ENCODE results near the gene LPAR1.

LPAR1 gene

DNA sequence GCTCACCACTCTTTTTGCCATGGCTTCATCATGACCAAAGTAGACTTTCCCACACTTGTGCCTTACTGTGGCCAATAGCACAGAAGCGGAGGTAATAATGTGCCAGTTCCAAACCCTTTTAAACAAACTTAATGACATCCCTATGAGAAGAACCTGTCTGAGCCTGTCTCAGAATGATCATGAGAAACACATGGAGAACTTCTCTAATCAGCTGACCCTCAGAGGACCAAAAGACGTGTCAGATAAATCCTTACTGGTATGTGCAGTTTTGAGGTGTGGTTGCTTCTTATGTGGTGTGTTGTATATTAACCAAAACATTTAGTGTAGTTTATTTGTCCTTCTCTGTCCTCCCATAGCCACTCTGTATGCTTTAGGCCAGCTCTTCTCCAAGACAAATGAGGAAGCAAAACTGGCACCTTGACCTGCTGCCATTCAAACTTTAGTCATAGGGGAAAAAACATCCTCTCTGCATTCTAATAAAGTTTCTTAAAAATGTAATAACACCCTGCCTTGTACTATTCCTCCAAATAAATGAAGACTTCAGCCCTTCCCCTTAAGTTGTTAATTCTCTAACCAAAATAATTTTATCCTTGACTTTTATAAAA is 200.8 kb downstream of the LPAR1 start:
- TF ChIP-seq, protein P1, sequence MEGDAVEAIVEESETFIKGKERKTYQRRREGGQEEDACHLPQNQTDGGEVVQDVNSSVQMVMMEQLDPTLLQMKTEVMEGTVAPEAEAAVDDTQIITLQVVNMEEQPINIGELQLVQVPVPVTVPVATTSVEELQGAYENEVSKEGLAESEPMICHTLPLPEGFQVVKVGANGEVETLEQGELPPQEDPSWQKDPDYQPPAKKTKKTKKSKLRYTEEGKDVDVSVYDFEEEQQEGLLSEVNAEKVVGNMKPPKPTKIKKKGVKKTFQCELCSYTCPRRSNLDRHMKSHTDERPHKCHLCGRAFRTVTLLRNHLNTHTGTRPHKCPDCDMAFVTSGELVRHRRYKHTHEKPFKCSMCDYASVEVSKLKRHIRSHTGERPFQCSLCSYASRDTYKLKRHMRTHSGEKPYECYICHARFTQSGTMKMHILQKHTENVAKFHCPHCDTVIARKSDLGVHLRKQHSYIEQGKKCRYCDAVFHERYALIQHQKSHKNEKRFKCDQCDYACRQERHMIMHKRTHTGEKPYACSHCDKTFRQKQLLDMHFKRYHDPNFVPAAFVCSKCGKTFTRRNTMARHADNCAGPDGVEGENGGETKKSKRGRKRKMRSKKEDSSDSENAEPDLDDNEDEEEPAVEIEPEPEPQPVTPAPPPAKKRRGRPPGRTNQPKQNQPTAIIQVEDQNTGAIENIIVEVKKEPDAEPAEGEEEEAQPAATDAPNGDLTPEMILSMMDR (IDR thresholded peaks at IDR 0.05): no peak

DNA sequence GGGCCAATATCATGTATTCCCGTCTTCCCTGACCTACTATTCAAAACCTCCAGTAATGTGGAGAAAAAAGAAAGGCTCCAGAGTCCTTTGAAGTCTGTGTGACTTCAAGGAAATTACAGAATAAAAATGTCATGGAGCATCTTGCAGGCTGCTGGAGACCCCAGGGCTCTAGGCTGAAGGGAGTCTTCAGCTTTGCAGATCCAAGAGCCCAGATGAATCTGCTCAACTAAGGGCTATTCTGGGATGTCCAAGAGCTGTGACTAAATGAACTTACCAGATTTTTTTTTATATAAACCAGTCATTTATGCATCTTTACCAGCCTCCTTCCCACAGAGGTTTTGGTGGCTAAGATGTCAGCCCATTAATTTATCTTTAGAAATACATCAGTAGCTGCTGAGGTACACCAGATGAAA is 202.4 kb downstream of the LPAR1 start:
- TF ChIP-seq, protein P1 (IDR thresholded peaks at IDR 0.05): no peak

DNA sequence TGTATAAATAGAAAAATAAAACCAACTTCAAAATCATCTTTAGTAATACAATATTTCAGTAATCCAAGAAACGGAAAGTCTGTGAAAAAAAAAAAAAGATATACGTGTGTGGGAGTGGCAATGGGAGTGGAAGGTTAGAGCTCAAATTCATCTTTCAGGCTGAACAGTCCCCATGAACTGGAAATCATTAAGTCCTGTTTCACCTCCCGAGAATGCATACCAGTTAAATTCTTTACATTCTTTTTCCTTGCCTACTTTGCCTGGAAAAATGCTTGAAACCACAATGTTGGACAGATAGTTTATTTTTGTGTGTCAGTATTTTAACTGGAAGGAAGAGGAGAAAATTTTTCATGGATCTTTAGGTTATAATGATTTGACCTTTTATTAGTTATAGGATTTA is 202.9 kb downstream of the LPAR1 start:
- TF ChIP-seq, protein P1 (IDR thresholded peaks at IDR 0.05): no peak

DNA sequence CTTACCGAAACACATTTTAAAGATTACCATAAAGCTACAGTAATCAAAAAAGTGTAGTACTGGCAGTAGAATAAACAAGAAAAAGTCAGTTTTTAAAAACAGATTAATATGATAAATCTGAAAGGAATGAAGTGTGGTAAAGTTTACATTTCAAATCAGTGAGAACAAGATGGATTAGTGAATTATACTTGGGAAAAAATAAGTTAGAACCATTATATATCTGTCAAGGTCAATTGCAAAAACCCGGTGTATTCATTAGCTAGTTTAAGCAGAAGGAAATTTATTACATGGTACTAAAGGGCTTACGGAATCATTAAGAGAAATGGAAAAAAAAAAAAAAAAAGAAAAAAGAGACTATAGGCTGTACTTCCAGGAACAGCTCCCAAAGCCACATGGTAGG is 205.3 kb downstream of the LPAR1 start:
- TF ChIP-seq, protein P1 (IDR thresholded peaks at IDR 0.05): no peak

DNA sequence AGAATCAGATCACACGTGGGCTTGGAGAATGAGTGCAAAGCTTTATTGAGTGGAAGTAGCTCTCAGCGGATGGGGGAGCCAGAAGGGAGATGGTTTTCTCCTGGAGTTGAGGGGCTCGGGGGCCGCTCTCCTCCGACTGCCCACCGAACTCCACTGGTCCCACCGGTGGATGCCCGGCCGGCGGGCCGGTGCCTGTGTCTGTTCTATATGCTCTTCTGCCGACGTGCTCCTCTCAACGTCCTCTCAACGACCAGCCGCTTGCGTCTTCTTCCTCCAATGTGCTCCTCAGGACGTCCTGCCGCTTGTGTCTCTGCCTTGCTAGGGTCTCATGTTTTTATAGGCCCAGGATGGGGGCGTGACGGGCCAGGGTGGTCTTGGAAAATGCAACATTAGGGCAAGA is 207.8 kb downstream of the LPAR1 start:
- TF ChIP-seq, protein P1 (IDR thresholded peaks at IDR 0.05): no peak

DNA sequence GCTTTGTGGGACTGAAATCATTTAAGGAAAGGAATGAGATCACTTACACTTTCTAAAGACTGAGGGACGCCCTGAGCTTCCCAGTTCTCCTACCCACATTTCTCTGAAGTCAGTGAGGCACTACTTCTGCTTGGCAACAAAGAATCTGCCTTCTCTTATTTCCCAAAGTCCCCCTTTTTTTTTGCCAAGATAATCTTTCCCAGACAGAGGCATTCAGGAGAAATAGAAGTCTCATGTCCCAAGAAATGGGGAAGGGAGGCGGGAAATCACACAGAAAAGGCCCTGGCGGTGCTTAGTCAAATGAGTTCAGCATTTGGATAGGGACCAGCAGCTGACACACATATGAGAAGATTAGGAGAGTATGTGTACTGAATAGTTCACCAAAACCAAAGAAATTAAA is 210.0 kb downstream of the LPAR1 start:
- TF ChIP-seq, protein P1 (IDR thresholded peaks at IDR 0.05): no peak

DNA sequence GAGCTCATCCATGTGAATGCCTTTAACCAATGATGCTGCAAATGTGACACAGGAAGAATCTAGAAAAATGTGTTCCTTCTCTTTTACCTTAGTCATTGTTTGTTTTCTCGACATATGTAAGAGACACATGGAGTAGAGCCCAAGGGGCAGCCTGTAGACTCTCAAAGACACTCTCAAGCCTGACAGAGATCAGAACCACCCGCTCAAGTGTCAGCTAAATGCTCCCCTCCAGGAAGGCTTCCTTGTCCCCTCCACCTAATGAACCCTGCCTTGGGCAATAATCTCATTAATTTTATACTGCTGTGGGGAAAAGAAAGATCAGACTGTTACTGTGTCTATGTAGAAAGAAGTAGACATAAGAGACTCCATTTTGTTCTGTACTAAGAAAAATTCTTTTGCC is 212.3 kb downstream of the LPAR1 start:
- TF ChIP-seq, protein P1 (IDR thresholded peaks at IDR 0.05): no peak

Data from LNCAP (cell line).